AG04449 (cell line): Measurements from ENCODE around the gene SWAP70.

Experiments
- CTCF ChIA-PET: fragments of 350-600 bp; formaldehyde crosslinking; extraction: SDS; loops from one replicate; lab custom pipeline; 2021; ENCODE audit warnings: antibody characterized with exemption; lab: Yijun Ruan, JAX
- POLR2A ChIA-PET: fragments of 400-600, 350-600 bp; formaldehyde crosslinking; extraction: SDS; loops from one replicate; lab custom pipeline; 2020; ENCODE audit warnings: antibody characterized with exemption, inconsistent platforms; lab: Yijun Ruan, JAX
- DNase-seq: peaks from one replicate; pipeline ENCODE4 v3.0.0-alpha.2; 2010; ENCODE audit warnings: low read depth, low spot score
- H3K4me3 ChIP-seq: 2 replicates; pipeline ENCODE4 v1.5.1; 2011; ENCODE audit warnings: low read depth, mild to moderate bottlenecking, control low read depth, low read length
- TF ChIP-seq, protein P1 (sequence below): IDR thresholded peaks from one replicate; pipeline ENCODE4 v1.5.1; 2011; ENCODE audit warnings: mild to moderate bottlenecking, moderate library complexity, low read length, control low read depth, inconsistent platforms; ENCODE audit not compliant: insufficient read depth; ENCODE audit errors: missing control alignments

Gene SWAP70

DNA sequence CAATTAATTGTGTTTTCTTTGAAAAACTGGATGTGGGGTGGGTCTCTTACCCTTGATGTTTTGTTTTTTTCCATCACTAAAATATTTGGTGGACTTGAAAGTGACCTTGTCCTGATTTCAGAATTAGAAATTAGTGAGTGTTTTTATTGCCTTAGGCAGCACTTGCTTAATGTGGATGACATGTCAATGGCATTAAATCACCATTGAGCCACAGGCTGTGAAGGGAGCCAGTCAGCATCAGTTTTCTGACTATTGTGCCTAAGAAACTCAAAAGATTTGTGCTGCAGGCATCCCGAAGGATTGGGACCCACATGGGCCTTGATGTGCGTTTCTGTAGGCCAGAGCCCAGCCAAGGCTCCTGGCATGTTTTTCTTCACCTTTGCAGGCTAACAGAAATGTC lies 53.8 kb downstream of the SWAP70 start:
- no peak overlapping the region for H3K4me3 ChIP-seq
- ChIA-PET CTCF (interaction anchor here (1.4 kb wide), 1 partner anchor 104 kb away, joined by 3 read pairs; no protein-coding TSS in a partner anchor), POLR2A (interaction anchor here (1.3 kb wide), 1 partner anchor 9 kb away, joined by 3 read pairs; no protein-coding TSS in a partner anchor)
- TF ChIP-seq, protein P1, sequence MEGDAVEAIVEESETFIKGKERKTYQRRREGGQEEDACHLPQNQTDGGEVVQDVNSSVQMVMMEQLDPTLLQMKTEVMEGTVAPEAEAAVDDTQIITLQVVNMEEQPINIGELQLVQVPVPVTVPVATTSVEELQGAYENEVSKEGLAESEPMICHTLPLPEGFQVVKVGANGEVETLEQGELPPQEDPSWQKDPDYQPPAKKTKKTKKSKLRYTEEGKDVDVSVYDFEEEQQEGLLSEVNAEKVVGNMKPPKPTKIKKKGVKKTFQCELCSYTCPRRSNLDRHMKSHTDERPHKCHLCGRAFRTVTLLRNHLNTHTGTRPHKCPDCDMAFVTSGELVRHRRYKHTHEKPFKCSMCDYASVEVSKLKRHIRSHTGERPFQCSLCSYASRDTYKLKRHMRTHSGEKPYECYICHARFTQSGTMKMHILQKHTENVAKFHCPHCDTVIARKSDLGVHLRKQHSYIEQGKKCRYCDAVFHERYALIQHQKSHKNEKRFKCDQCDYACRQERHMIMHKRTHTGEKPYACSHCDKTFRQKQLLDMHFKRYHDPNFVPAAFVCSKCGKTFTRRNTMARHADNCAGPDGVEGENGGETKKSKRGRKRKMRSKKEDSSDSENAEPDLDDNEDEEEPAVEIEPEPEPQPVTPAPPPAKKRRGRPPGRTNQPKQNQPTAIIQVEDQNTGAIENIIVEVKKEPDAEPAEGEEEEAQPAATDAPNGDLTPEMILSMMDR = no peak
- no peak for DNase-seq

DNA sequence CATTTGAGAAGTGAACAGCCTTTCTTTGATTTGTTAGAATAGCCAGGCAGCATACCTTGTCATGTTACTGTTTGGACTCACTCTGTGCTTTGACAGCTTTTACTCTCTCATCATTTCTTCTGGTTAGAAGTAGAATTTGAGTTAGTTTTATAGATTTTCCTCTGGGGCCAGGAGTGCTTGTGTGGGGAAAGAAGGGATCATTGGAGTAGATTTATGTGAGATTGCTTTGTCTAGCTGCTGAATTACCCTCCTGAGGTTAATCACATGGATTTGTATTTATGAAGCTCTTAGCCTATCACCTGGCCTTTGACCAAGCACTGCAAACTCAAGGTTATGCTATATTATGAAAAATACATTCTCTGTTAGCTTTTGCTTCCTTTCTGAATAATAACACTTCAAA lies 54.3 kb downstream of the SWAP70 start:
- TF ChIP-seq, protein P1 = no peak
- DNase-seq = no peak
- H3K4me3 ChIP-seq = no peak overlapping the region
- POLR2A ChIA-PET = no interaction called here
- CTCF ChIA-PET = interaction anchor here (1.4 kb wide), 1 partner anchor 105 kb away, joined by 3 read pairs; no protein-coding TSS in a partner anchor

DNA sequence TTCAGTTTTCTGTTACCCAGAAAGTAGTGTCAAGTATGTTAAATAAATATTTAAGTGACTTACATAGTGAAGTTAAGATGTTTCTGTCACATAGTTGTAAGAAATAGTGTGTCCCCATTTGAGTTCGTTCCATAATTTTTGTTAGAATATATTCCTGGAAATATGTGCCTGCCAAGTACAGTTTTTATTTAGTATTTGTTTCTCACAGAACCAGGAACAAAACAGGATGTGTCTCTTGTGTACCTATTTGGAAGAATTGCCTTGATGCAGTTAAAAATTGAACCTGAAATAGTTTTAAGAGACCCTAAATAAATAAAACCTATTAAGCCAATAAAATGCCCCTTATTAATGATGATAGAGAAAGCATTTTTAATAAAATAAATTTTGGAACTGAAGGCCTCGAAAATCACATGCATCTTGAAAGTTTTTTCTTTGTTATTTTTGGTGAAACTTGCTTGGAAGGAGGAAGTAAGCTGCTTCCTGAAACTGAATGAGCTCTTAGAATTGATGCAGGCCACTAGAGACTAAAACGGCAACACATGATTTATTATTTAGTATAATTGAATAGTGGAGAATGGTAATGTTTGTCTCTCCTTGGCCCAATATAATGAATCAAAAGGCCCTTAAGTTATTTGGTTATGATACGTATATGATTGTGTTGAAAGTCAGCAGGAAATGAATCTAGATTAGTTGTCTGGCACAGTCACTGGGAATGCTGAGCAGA lies 55.9 kb downstream of the SWAP70 start:
- no peak for DNase-seq
- ChIA-PET CTCF (no interaction called here), POLR2A (no interaction called here)
- no peak overlapping the region for H3K4me3 ChIP-seq
- TF ChIP-seq, protein P1 = no peak

DNA sequence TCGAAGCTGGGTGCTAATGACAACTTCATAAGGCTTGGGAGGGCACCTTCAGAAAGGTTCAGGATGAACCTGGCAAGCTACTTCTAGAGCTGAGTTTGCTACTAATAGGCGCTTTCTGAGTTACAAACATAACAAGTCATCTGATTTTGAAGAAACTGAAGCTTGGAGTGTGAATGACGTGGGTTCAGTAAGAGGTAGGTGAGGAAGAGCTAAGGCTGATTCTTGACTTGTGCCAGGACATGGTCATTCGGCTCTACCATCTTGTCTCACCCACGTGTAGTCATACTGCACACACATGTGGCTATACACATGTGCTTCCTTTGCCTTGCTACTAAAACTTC lies 56.4 kb downstream of the SWAP70 start:
- no peak overlapping the region for H3K4me3 ChIP-seq
- ChIA-PET POLR2A (interaction anchor here (0.5 kb wide), 1 partner anchor 403 kb away, joined by 3 read pairs; no protein-coding TSS in a partner anchor), CTCF (no interaction called here)
- DNase-seq = no peak
- TF ChIP-seq, protein P1 = no peak

DNA sequence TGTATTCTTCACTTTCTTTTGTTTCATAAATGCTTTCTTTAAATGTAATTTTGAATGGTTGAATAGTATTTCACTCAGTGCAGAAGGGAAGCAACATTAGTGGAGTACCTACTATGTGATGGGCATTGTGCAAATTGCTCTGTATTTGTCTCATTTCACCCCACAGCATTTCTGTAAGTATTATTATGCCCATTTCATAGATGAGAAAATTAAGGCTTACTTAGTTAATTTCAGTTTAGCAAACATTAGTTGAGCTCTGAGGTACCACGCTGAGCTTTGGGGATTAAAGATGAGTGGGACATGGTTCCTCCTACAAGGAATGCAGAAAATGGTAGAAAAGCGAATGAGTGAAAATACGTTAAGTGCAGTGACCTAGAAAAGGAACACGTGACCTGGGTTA lies 58.1 kb downstream of the SWAP70 start:
- ChIA-PET POLR2A (no interaction called here), CTCF (interaction anchor here (1.3 kb wide), 1 partner anchor 12 kb away, joined by 3 read pairs; no protein-coding TSS in a partner anchor)
- DNase-seq = no peak
- TF ChIP-seq, protein P1 = no peak
- no peak overlapping the region for H3K4me3 ChIP-seq

DNA sequence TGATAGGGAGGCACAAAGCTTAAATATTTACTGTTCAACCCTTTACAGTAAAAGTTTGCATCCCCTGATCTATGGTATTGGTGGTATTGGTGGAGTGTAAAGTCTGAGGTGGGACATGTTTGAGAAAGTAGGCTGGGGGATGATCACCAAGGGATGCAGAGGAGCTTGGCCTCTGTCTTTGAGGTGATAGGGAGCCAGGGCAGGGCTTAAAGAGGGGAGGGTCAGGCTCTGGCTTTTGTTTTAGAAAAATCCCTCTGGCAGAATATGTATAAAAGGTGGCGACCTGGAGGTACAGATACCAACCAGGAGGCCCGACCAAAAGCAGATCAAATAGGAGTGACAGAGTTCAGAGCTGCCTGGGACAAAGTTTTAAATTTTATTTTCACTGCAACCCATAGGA lies 59.0 kb downstream of the SWAP70 start:
- CTCF ChIA-PET = interaction anchor here (1.2 to 1.3 kb wide), 2 partner anchors 10 to 11 kb away, joined by 3 read pairs; no protein-coding TSS in a partner anchor
- DNase-seq = no peak
- no peak overlapping the region for H3K4me3 ChIP-seq
- TF ChIP-seq, protein P1 = no peak
- POLR2A ChIA-PET = no interaction called here
